Measurements from ENCODE around the gene SORBS2.

SORBS2 gene

GRCh38 chr4:185554365-185555126 is 257.4 kb downstream of the SORBS2 start:
- H3K27me3 ChIP-seq (ENCODE audit: control insufficient read depth, insufficient read depth, low read length), result no peaks in the 10 kb centered on the region
- H3K27ac ChIP-seq, result no peak overlapping the region
- no peaks in the 10 kb centered on the region for H3K4me1 ChIP-seq
- H2AFZ ChIP-seq, result no peak overlapping the region
- H3K4me2 ChIP-seq (ENCODE audit: low read length), result no peak overlapping the region
- H3K9ac ChIP-seq, result no peak overlapping the region
- H3K79me2 ChIP-seq, result no peaks in the 10 kb centered on the region
- H3K36me3 ChIP-seq (ENCODE audit: control insufficient read depth, insufficient read depth, low read length), result no peaks in the 10 kb centered on the region
- H3K4me3 ChIP-seq (ENCODE audit: low read depth, low read length), result no peak overlapping the region
- no peaks in the 10 kb centered on the region for H3K9me3 ChIP-seq (ENCODE audit: control insufficient read depth, low read length)
- TF ChIP-seq, protein P1, sequence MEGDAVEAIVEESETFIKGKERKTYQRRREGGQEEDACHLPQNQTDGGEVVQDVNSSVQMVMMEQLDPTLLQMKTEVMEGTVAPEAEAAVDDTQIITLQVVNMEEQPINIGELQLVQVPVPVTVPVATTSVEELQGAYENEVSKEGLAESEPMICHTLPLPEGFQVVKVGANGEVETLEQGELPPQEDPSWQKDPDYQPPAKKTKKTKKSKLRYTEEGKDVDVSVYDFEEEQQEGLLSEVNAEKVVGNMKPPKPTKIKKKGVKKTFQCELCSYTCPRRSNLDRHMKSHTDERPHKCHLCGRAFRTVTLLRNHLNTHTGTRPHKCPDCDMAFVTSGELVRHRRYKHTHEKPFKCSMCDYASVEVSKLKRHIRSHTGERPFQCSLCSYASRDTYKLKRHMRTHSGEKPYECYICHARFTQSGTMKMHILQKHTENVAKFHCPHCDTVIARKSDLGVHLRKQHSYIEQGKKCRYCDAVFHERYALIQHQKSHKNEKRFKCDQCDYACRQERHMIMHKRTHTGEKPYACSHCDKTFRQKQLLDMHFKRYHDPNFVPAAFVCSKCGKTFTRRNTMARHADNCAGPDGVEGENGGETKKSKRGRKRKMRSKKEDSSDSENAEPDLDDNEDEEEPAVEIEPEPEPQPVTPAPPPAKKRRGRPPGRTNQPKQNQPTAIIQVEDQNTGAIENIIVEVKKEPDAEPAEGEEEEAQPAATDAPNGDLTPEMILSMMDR (IDR thresholded peaks at IDR 0.05), result no peak

DNA sequence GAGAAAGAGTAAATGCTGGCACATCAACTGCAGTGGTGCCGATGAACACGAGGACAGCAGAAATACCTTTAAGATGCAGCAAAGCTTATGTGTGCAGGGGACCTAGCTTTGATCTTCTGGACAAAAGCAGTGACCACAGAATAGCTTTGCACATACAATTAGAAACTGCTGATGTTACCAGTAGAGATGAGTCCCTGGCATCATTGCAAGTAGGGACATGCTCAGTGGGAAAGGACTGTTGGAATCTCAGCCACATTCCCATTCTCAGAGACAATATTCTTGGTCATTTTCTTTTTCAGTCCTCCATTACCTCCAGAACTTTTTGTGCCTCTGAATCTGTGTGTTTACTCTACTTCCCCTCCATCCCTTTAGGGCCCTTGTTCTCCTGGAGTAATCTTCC is 259.7 kb downstream of the SORBS2 start:
- Histone ChIP-seq H3K4me3 (ENCODE audit: low read depth, low read length) (no peak overlapping the region), H3K79me2 (no peaks in the 10 kb centered on the region), H3K9ac (no peak overlapping the region), H3K4me2 (ENCODE audit: low read length) (no peak overlapping the region), H2AFZ (no peak overlapping the region), H3K27ac (no peak overlapping the region), H3K27me3 (ENCODE audit: control insufficient read depth, insufficient read depth, low read length) (no peaks in the 10 kb centered on the region), H3K4me1 (no peaks in the 10 kb centered on the region), H3K36me3 (ENCODE audit: control insufficient read depth, insufficient read depth, low read length) (no peaks in the 10 kb centered on the region), H3K9me3 (ENCODE audit: control insufficient read depth, low read length) (no peaks in the 10 kb centered on the region)
- TF ChIP-seq, protein P1 (IDR thresholded peaks at IDR 0.05), result no peak

- H3K27ac ChIP-seq, result no peak overlapping the region
- no peaks in the 10 kb centered on the region for H3K36me3 ChIP-seq (ENCODE audit: control insufficient read depth, insufficient read depth, low read length)
- H2AFZ ChIP-seq, result no peak overlapping the region
- no peaks in the 10 kb centered on the region for H3K79me2 ChIP-seq
- H3K4me1 ChIP-seq, result no peaks in the 10 kb centered on the region
- H3K27me3 ChIP-seq (ENCODE audit: control insufficient read depth, insufficient read depth, low read length), result no peaks in the 10 kb centered on the region
- TF ChIP-seq, protein P1 (IDR thresholded peaks at IDR 0.05), result no peak
- no peak overlapping the region for H3K9ac ChIP-seq
- H3K4me2 ChIP-seq (ENCODE audit: low read length), result no peak overlapping the region
- no peak overlapping the region for H3K4me3 ChIP-seq (ENCODE audit: low read depth, low read length)
- no peaks in the 10 kb centered on the region for H3K9me3 ChIP-seq (ENCODE audit: control insufficient read depth, low read length)
Observed at GRCh38 chr4:185550933-185551332, 261.1 kb downstream of the SORBS2 start.

DNA sequence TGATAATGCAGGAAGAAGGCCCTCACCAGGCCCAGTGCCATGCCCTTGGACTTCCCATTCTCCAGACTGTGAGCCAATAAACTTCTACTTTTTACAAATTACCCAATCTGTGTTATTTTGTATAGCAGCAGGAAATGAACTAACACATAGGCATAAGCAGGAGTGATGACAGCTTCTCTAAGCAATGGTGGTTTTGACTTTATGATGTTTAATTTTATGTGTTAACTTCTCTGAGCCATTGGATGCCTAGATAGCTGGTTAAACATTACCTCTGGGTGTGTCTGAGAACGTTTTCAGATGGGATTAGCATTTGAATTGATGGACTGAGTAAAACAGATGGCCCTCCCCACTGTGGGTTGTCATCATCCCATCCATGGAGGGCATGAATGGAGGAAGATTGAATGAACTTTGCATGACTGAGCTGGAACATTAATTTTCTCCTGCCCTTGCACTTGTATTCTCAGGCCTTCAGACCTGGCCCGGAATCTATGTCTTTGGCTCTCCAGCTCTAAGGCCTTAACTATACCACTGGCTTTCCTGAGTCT is 262.8 kb downstream of the SORBS2 start:
- H3K27ac ChIP-seq, result no peak overlapping the region
- no peak overlapping the region for H3K4me3 ChIP-seq (ENCODE audit: low read depth, low read length)
- TF ChIP-seq, protein P1 (IDR thresholded peaks at IDR 0.05), result no peak
- no peak overlapping the region for H3K9ac ChIP-seq
- no peak overlapping the region for H2AFZ ChIP-seq
- H3K79me2 ChIP-seq, result no peaks in the 10 kb centered on the region
- H3K4me1 ChIP-seq, result no peaks in the 10 kb centered on the region
- no peaks in the 10 kb centered on the region for H3K9me3 ChIP-seq (ENCODE audit: control insufficient read depth, low read length)
- H3K36me3 ChIP-seq (ENCODE audit: control insufficient read depth, insufficient read depth, low read length), result no peaks in the 10 kb centered on the region
- H3K4me2 ChIP-seq (ENCODE audit: low read length), result no peak overlapping the region
- H3K27me3 ChIP-seq (ENCODE audit: control insufficient read depth, insufficient read depth, low read length), result no peaks in the 10 kb centered on the region

DNA sequence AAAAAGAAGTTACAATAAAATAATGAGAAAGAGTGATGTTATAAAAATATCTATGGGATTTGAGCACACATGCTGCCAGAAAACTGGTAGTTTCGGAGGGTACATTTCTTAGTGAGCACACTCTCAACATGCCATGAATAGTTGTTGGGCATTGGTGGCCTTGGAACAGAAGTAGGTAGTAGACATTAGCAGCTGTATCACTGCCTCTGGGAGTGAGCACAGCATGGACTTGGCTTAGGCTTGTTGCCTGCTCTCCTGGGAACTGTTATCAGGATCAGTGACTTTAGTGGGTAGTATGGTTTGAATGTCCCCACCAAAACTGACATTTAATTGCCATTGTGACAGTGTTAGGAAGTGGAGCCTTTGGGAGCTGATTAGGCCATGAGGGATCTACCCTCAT is 263.4 kb downstream of the SORBS2 start:
- Histone ChIP-seq H3K4me1 (no peaks in the 10 kb centered on the region), H3K79me2 (no peaks in the 10 kb centered on the region), H3K4me3 (ENCODE audit: low read depth, low read length) (no peak overlapping the region), H3K9ac (no peak overlapping the region), H2AFZ (no peak overlapping the region), H3K27ac (no peak overlapping the region), H3K4me2 (ENCODE audit: low read length) (no peak overlapping the region), H3K27me3 (ENCODE audit: control insufficient read depth, insufficient read depth, low read length) (no peaks in the 10 kb centered on the region), H3K36me3 (ENCODE audit: control insufficient read depth, insufficient read depth, low read length) (no peaks in the 10 kb centered on the region), H3K9me3 (ENCODE audit: control insufficient read depth, low read length) (no peaks in the 10 kb centered on the region)
- TF ChIP-seq, protein P1 (IDR thresholded peaks at IDR 0.05), result no peak
